Fibroblast of lung (primary cell): Measurements from ENCODE around the gene RPS26. TPM values are rescaled to one million over a fixed set of nuclear protein-coding genes. Genes with fewer than 3 reads are reported as not detected.

Experiments
- DNase-seq, 2 donors: peaks; one replicate each; pipeline versions ENCODE4 v3.0.0 to v3.0.0-alpha.2; 2010; ENCODE audit warnings: low read depth in 2 of 2
- H2AFZ ChIP-seq: 2 replicates; pipeline ENCODE4 v1.5.1; 2012; ENCODE audit warnings: low read length, control low read depth, inconsistent platforms
- H3K27ac ChIP-seq: 2 replicates; pipeline ENCODE4 v1.5.1; 2011; ENCODE audit warnings: low read length, control low read depth; ENCODE audit not compliant: insufficient read depth
- H3K27me3 ChIP-seq: 2 replicates; pipeline ENCODE4 v1.5.1; 2011; ENCODE audit warnings: mild to moderate bottlenecking, low read length; ENCODE audit not compliant: control insufficient read depth, insufficient read depth
- H3K36me3 ChIP-seq: 2 replicates; pipeline ENCODE4 v1.5.1; 2011; ENCODE audit warnings: low read length; ENCODE audit not compliant: control insufficient read depth, insufficient read depth
- H3K4me1 ChIP-seq: 2 replicates; pipeline ENCODE4 v1.5.1; 2011; ENCODE audit warnings: low read length; ENCODE audit not compliant: control insufficient read depth, insufficient read depth; ENCODE audit errors: extremely low read depth
- H3K4me2 ChIP-seq: 2 replicates; pipeline ENCODE4 v1.5.1; 2011; ENCODE audit warnings: low read length, control low read depth; ENCODE audit not compliant: insufficient read depth; ENCODE audit errors: extremely low read depth
- H3K4me3 ChIP-seq, 4 experiments: fragments of 200-600 bp in 1 of 4; sonication (generic) in 1 of 4; replicated peaks in 1 of 4; 2 replicates each; pipeline ENCODE4 v1.5.1; 2011 to 2016; ENCODE audit warnings: low read length in 4 of 4, low read depth in 3 of 4, mild to moderate bottlenecking in 3 of 4, control low read depth in 2 of 4, inconsistent platforms in 1 of 4, mixed read lengths in 1 of 4; ENCODE audit not compliant: insufficient read depth in 1 of 4; ENCODE audit errors: control extremely low read depth in 1 of 4
- H3K79me2 ChIP-seq: 2 replicates; pipeline ENCODE4 v1.5.1; 2012; ENCODE audit warnings: mild to moderate bottlenecking, low read length, inconsistent platforms; ENCODE audit not compliant: control insufficient read depth, insufficient read depth
- H3K9ac ChIP-seq: 2 replicates; pipeline ENCODE4 v1.5.1; 2011; ENCODE audit warnings: mild to moderate bottlenecking, low read length, control low read depth; ENCODE audit not compliant: insufficient read depth
- H3K9me3 ChIP-seq: 2 replicates; pipeline ENCODE4 v1.5.1; 2012; ENCODE audit warnings: low read depth, low read length; ENCODE audit not compliant: control insufficient read depth, insufficient read depth
- H4K20me1 ChIP-seq: 2 replicates; pipeline ENCODE4 v1.5.1; 2011; ENCODE audit warnings: low read length; ENCODE audit not compliant: control insufficient read depth, insufficient read depth; ENCODE audit errors: extremely low read depth
- CTCF ChIP-seq, 2 donors: IDR thresholded peaks in 1 of 2; conservative IDR thresholded peaks in 1 of 2; 1 replicate in 1 of 2; 2 replicates in 1 of 2; pipeline ENCODE4 v1.5.1; 2011 to 2012; ENCODE audit warnings: low read length in 2 of 2, control low read depth in 1 of 2, inconsistent platforms in 1 of 2, low read depth in 1 of 2, mild to moderate bottlenecking in 1 of 2
- EZH2 ChIP-seq: IDR thresholded peaks from 2 replicates; pipeline ENCODE4 v1.5.1; 2012; ENCODE audit warnings: low read length, control low read depth, mild to moderate bottlenecking; ENCODE audit errors: missing control alignments
- polyA minus RNA-seq: library from RNA; depleted of rRNA, polyadenylated mRNA; stranded (reverse); fragments of >200 nt; gene quantifications from 2 replicates; pipeline ENCODE4 v1.2.3, GENCODE V29; 2011; ENCODE audit warnings: low replicate concordance
- polyA plus RNA-seq, 2 donors: library from polyadenylated mRNA; depleted of rRNA in 1 of 2; stranded (reverse) in 1 of 2; unstranded in 1 of 2; fragments of >200 nt; gene quantifications; 2 replicates each; pipeline ENCODE4 v1.2.1, GENCODE V29; 2011 to 2012; ENCODE audit warnings: missing spikeins in 1 of 2
- total RNA-seq: library from RNA; depleted of rRNA; stranded (reverse); fragments of >200 nt; gene quantifications from 2 replicates; pipeline ENCODE4 v1.2.1, GENCODE V29; 2014

Gene RPS26
- total RNA-seq (86.2 and 125 TPM in 2 replicates), polyA plus RNA-seq (739 and 1,779 TPM in 2 replicates), polyA minus RNA-seq (45.7 and 128 TPM in 2 replicates)
- polyA plus RNA-seq (2012) = 685 and 1,323 TPM in 2 replicates

GRCh38 chr12:56041552-56042429, at the start of gene RPS26:
Gene RPS26 (plus strand): TSS chr12:56041918. CDS start chr12:56042167, 249 bp downstream.
- Histone ChIP-seq H3K36me3 (peaks cover 9% of the 10 kb centered on the region), H4K20me1 (no peaks in the 10 kb centered on the region), H3K4me2 (peak within 1 kb of the TSS; percentile 96), H2AFZ (peak within 1 kb of the TSS; percentile 100), H3K79me2 (peaks cover 20% of the 10 kb centered on the region), H3K27ac (peak within 1 kb of the TSS; percentile 100), H3K4me1 (peaks cover 6% of the 10 kb centered on the region), H3K27me3 (no peaks in the 10 kb centered on the region), H3K4me3 (peak within 1 kb of the TSS; percentile 82 to 97 (median 94)), H3K9me3 (no peaks in the 10 kb centered on the region), H3K9ac (peak within 1 kb of the TSS; percentile 93)
- DNase-seq = peak; percentile 100
- TF ChIP-seq CTCF (conservative IDR thresholded peaks at IDR 0.05 in 1 of 2, IDR thresholded peaks at IDR 0.05 in 1 of 2; ENCODE audit: low read depth in 1 of 2, low read length in 2 of 2) (peak in 1 of 2 donors; percentile 43), EZH2 (no peak)

GRCh38 chr12:55993230-55993853, 48.4 kb upstream of the RPS26 start:
- Histone ChIP-seq H3K27me3 (no peaks in the 10 kb centered on the region), H3K9me3 (no peaks in the 10 kb centered on the region), H3K27ac (no peak overlapping the region), H3K4me3 (no peak overlapping the region), H3K9ac (no peak overlapping the region), H4K20me1 (no peaks in the 10 kb centered on the region), H2AFZ (no peak overlapping the region), H3K36me3 (peaks cover 13% of the 10 kb centered on the region), H3K79me2 (peaks cover 2% of the 10 kb centered on the region), H3K4me1 (no peaks in the 10 kb centered on the region), H3K4me2 (no peak overlapping the region)
- no peak for TF ChIP-seq EZH2
- no peak for TF ChIP-seq CTCF (conservative IDR thresholded peaks at IDR 0.05 in 1 of 2, IDR thresholded peaks at IDR 0.05 in 1 of 2; ENCODE audit: low read depth in 1 of 2, low read length in 2 of 2)
- no peak for DNase-seq

DNA sequence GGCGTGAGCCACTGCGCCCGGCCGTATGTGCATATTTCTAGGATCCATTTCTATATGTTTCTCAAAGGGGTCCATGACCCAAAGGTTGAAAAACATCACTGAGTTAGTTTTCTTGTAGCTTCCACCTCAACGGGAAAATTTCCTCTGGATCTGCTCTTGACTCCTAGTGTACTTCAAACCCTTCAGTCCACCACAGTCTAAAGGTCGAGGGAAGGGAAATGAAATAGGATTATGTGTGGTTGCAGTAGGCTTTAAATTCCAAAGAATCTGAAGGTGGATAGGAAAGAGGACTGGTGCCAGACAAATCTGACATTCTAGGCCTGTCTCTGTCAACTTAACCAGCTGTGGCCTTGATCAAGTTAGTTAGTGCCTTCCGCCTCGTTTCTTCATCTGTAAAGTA, 46.4 kb upstream of the RPS26 start:
- Histone ChIP-seq H3K79me2 (peaks cover 2% of the 10 kb centered on the region), H3K9ac (no peak overlapping the region), H3K36me3 (peaks cover 9% of the 10 kb centered on the region), H3K4me1 (no peaks in the 10 kb centered on the region), H3K27me3 (no peaks in the 10 kb centered on the region), H2AFZ (no peak overlapping the region), H3K27ac (no peak overlapping the region), H3K9me3 (no peaks in the 10 kb centered on the region), H3K4me2 (no peak overlapping the region), H4K20me1 (no peaks in the 10 kb centered on the region), H3K4me3 (no peak overlapping the region)
- no peak for DNase-seq
- no peak for TF ChIP-seq CTCF (conservative IDR thresholded peaks at IDR 0.05 in 1 of 2, IDR thresholded peaks at IDR 0.05 in 1 of 2; ENCODE audit: low read depth in 1 of 2, low read length in 2 of 2)
- TF ChIP-seq EZH2 = no peak
